Activated CD8-positive, alpha-beta T cell treated with anti-CD3 and anti-CD28 coated beads for 36 hours (primary cell): ENCODE measurements around the gene ZFAND2A. TPM values are rescaled to one million over a fixed set of nuclear protein-coding genes. Genes with fewer than 3 reads are reported as not detected.
A peak's percentile ranks its signal among the peaks of the same experiment; 100 is the strongest.
"Not testable (repeated sequence)": the region's sequence is repeated elsewhere in the genome, so short reads cannot be mapped to it uniquely, and the experiment has no call there.

Experiments
- ATAC-seq: fragments of 200-7000 bp; cut with Tn5 transposase; one replicate; pipeline ENCODE4 v1.10.0; 2021; ENCODE audit warnings: mild to moderate bottlenecking, moderate library complexity
- CTCF ChIA-PET: fragments of 350-600 bp; sonication (Branson Sonifier 250); formaldehyde crosslinking; loops from one replicate; lab custom pipeline; 2021; ENCODE audit warnings: antibody characterized with exemption; lab: Charles Lee
- POLR2A ChIA-PET: fragments of 350-600 bp; sonication (Branson Sonifier 250); formaldehyde crosslinking; loops from one replicate; lab custom pipeline; 2021; ENCODE audit warnings: antibody characterized with exemption; lab: Charles Lee
- DNase-seq: peaks from one replicate; pipeline ENCODE4 v3.0.0-alpha.2; 2020
- H3K27ac Mint-ChIP-seq: one replicate; pipeline ENCODE4 v1.8.0; 2021; ENCODE audit warnings: mild to moderate bottlenecking, mixed read lengths
- H3K27me3 Mint-ChIP-seq: one replicate; pipeline ENCODE4 v1.8.0; 2021; ENCODE audit warnings: mixed read lengths
- H3K36me3 Mint-ChIP-seq: one replicate; pipeline ENCODE4 v1.8.0; 2021; ENCODE audit warnings: low read depth, mixed read lengths
- H3K4me1 Mint-ChIP-seq: one replicate; pipeline ENCODE4 v1.8.0; 2021; ENCODE audit warnings: low read depth, mixed read lengths
- H3K4me3 Mint-ChIP-seq: one replicate; pipeline ENCODE4 v1.8.0; 2021; ENCODE audit warnings: mild to moderate bottlenecking, moderate library complexity, mixed read lengths
- H3K9me3 Mint-ChIP-seq: one replicate; pipeline ENCODE4 v1.8.0; 2021; ENCODE audit warnings: mixed read lengths
- CTCF ChIP-seq: fragments of 200-600 bp; IDR thresholded peaks from one replicate; pipeline ENCODE4 v1.8.0; 2022; ENCODE audit warnings: antibody characterized with exemption, mild to moderate bottlenecking
- intact Hi-C: fragments of 100-400 bp; cut with micrococcal nuclease; formaldehyde crosslinking; loops from one replicate; pipeline ENCODE4 v1.10.0; 2022
- total RNA-seq, 2 experiments: library from RNA; stranded (reverse); gene quantifications; one replicate each; pipeline ENCODE4 v1.2.3, GENCODE V29; 2021

ZFAND2A gene
- total RNA-seq, 2 experiments from 2014 or later = 22.1 to 23.5 TPM

GRCh38 chr7:1119201-1119600 lies 40.8 kb downstream of the ZFAND2A start:
- peaks cover 15% of the 10 kb centered on the region for H3K36me3 Mint-ChIP-seq
- TF ChIP-seq CTCF = no peak
- CTCF ChIA-PET = interaction anchor here (1.4 to 2.1 kb wide), 3 partner anchors 33 to 126 kb away, joined by 3 to 6 read pairs (median 4); no protein-coding TSS in a partner anchor
- intact Hi-C loops = no loop called here
- no peak overlapping the region for H3K4me3 Mint-ChIP-seq
- ATAC-seq (no peak), DNase-seq (no peak)
- H3K27ac Mint-ChIP-seq = no peak overlapping the region
- POLR2A ChIA-PET = no interaction called here
- H3K4me1 Mint-ChIP-seq = peaks cover 15% of the 10 kb centered on the region
- H3K27me3 Mint-ChIP-seq = no peaks in the 10 kb centered on the region
- H3K9me3 Mint-ChIP-seq = peaks cover 3% of the 10 kb centered on the region

- H3K27me3 Mint-ChIP-seq = no peaks in the 10 kb centered on the region
- POLR2A ChIA-PET = no interaction called here
- CTCF ChIA-PET = interaction anchor here (1.6 kb wide), 1 partner anchor 52 kb away, joined by 3 read pairs; no protein-coding TSS in a partner anchor
- no peak overlapping the region for H3K4me3 Mint-ChIP-seq
- ATAC-seq (no peak), DNase-seq (peak; percentile 57)
- H3K4me1 Mint-ChIP-seq = peaks cover 15% of the 10 kb centered on the region
- peaks cover 3% of the 10 kb centered on the region for H3K9me3 Mint-ChIP-seq
- H3K36me3 Mint-ChIP-seq = peaks cover 15% of the 10 kb centered on the region
- no peak for TF ChIP-seq CTCF
- intact Hi-C loops = no loop called here
- H3K27ac Mint-ChIP-seq = peak overlapping the region; percentile 12
These were observed 42.6 kb downstream of the ZFAND2A start for GRCh38 chr7:1117321-1117928.

GRCh38 chr7:1116383-1117008 lies 43.5 kb downstream of the ZFAND2A start:
- H3K27ac Mint-ChIP-seq, H3K4me3 Mint-ChIP-seq, CTCF ChIA-PET, intact Hi-C loops, ATAC-seq, H3K9me3 Mint-ChIP-seq, H3K27me3 Mint-ChIP-seq: not testable (repeated sequence)
- peak; percentile 11 for DNase-seq
- POLR2A ChIA-PET = interaction anchor here (1.0 kb wide), 1 partner anchor 21 kb away, joined by 4 read pairs; no protein-coding TSS in a partner anchor
- Mint-ChIP-seq H3K36me3 (peaks cover 15% of the 10 kb centered on the region), H3K4me1 (peaks cover 15% of the 10 kb centered on the region)

- intact Hi-C loops, H3K9me3 Mint-ChIP-seq, H3K27me3 Mint-ChIP-seq, H3K27ac Mint-ChIP-seq, ATAC-seq: not testable (repeated sequence)
- H3K4me3 Mint-ChIP-seq = peak overlapping the region; percentile 17
- peaks cover 15% of the 10 kb centered on the region for H3K36me3 Mint-ChIP-seq
- DNase-seq = peak; percentile 47
- H3K4me1 Mint-ChIP-seq = peaks cover 15% of the 10 kb centered on the region
- ChIA-PET CTCF (interaction anchor here (2.6 kb wide), 1 partner anchor 122 kb away, joined by 9 read pairs; no protein-coding TSS in a partner anchor), POLR2A (interaction anchor here (1.0 kb wide), 1 partner anchor 22 kb away, joined by 4 read pairs; no protein-coding TSS in a partner anchor)
These were observed 44.6 kb downstream of the ZFAND2A start for GRCh38 chr7:1115171-1116045.

GRCh38 chr7:1114505-1114904 lies 45.5 kb downstream of the ZFAND2A start:
- TF ChIP-seq CTCF = no peak
- Mint-ChIP-seq H3K27me3 (no peaks in the 10 kb centered on the region), H3K36me3 (peaks cover 15% of the 10 kb centered on the region), H3K27ac (no peak overlapping the region), H3K4me3 (no peak overlapping the region), H3K4me1 (peaks cover 14% of the 10 kb centered on the region), H3K9me3 (peaks cover 3% of the 10 kb centered on the region)
- intact Hi-C loops = no loop called here
- POLR2A ChIA-PET = interaction anchor here (0.5 kb wide), 1 partner anchor 39 kb away, joined by 3 read pairs; no protein-coding TSS in a partner anchor
- CTCF ChIA-PET = interaction anchor here (2.6 kb wide), 1 partner anchor 121 kb away, joined by 9 read pairs; no protein-coding TSS in a partner anchor
- no peak for ATAC-seq
- DNase-seq = no peak
